Loucy (cell line): ENCODE data around the gene DAP.

Experiments used
- H2AFZ ChIP-seq: fragments of 200-600 bp; sonication (generic); 2 replicates; pipeline ENCODE4 v1.6.0; 2016; ENCODE audit warnings: antibody characterized with exemption, mild to moderate bottlenecking, low read length, moderate library complexity
- H3F3A ChIP-seq: fragments of 200-600 bp; 2 replicates; pipeline ENCODE4 v1.6.0; 2016; ENCODE audit warnings: antibody characterized with exemption, low read depth, mild to moderate bottlenecking
- H3K27me3 ChIP-seq: fragments of 200-600 bp; sonication (generic); 2 replicates; pipeline ENCODE4 v1.6.1; 2014; ENCODE audit warnings: low read length, mild to moderate bottlenecking; ENCODE audit not compliant: insufficient read depth, poor library complexity, severe bottlenecking
- H3K36me3 ChIP-seq: fragments of 200-600 bp; sonication (generic); 2 replicates; pipeline ENCODE4 v1.6.1; 2016; ENCODE audit warnings: low read length; ENCODE audit not compliant: insufficient read depth
- H3K4me1 ChIP-seq: fragments of 200-600 bp; sonication (generic); 2 replicates; pipeline ENCODE4 v1.5.1; 2014; ENCODE audit warnings: low read length, mild to moderate bottlenecking; ENCODE audit not compliant: insufficient read depth, poor library complexity, severe bottlenecking
- H3K4me2 ChIP-seq: fragments of 200-600 bp; sonication (generic); 2 replicates; pipeline ENCODE4 v1.6.0; 2014; ENCODE audit warnings: antibody characterized with exemption, low read length, low read depth, mild to moderate bottlenecking; ENCODE audit not compliant: poor library complexity, severe bottlenecking
- H3K4me3 ChIP-seq: fragments of 200-600 bp; sonication (generic); 2 replicates; pipeline ENCODE4 v1.5.1; 2014; ENCODE audit warnings: low read length, mild to moderate bottlenecking, mixed read lengths; ENCODE audit not compliant: poor library complexity, severe bottlenecking
- H3K79me2 ChIP-seq: fragments of 200-600 bp; sonication (generic); 2 replicates; pipeline ENCODE4 v1.6.1; 2014; ENCODE audit warnings: low read length; ENCODE audit not compliant: insufficient read depth
- H3K9ac ChIP-seq: fragments of 200-600 bp; sonication (generic); 2 replicates; pipeline ENCODE4 v1.6.0; 2014; ENCODE audit warnings: mild to moderate bottlenecking, low read depth, low read length, moderate library complexity; ENCODE audit not compliant: poor library complexity, severe bottlenecking
- H3K9me2 ChIP-seq: fragments of 200-600 bp; sonication (generic); replicated peaks from 2 replicates; pipeline ENCODE4 v1.6.1; 2016; ENCODE audit warnings: low read depth, low read length, mixed read lengths
- H3K9me3 ChIP-seq: fragments of 200-600 bp; sonication (generic); 2 replicates; pipeline ENCODE4 v1.6.1; 2014; ENCODE audit warnings: mild to moderate bottlenecking, antibody characterized with exemption, low read length, low read depth; ENCODE audit not compliant: insufficient read depth
- H4K20me1 ChIP-seq: fragments of 200-600 bp; sonication (generic); 2 replicates; pipeline ENCODE4 v1.6.0; 2014; ENCODE audit warnings: antibody characterized with exemption, low read length, mild to moderate bottlenecking; ENCODE audit not compliant: insufficient read depth, poor library complexity, severe bottlenecking
- EZH2phosphoT487 ChIP-seq: fragments of 200-600 bp; IDR thresholded peaks from 2 replicates; pipeline ENCODE4 v1.6.1; 2018; ENCODE audit warnings: antibody characterized with exemption, mild to moderate bottlenecking, moderate library complexity, borderline replicate concordance
- TF ChIP-seq, protein P1 (sequence below): fragments of 200-600 bp; sonication (generic); conservative IDR thresholded peaks from 2 replicates; pipeline ENCODE4 v1.5.1; 2014; ENCODE audit warnings: mild to moderate bottlenecking, antibody characterized with exemption, low read length

Gene DAP

DNA sequence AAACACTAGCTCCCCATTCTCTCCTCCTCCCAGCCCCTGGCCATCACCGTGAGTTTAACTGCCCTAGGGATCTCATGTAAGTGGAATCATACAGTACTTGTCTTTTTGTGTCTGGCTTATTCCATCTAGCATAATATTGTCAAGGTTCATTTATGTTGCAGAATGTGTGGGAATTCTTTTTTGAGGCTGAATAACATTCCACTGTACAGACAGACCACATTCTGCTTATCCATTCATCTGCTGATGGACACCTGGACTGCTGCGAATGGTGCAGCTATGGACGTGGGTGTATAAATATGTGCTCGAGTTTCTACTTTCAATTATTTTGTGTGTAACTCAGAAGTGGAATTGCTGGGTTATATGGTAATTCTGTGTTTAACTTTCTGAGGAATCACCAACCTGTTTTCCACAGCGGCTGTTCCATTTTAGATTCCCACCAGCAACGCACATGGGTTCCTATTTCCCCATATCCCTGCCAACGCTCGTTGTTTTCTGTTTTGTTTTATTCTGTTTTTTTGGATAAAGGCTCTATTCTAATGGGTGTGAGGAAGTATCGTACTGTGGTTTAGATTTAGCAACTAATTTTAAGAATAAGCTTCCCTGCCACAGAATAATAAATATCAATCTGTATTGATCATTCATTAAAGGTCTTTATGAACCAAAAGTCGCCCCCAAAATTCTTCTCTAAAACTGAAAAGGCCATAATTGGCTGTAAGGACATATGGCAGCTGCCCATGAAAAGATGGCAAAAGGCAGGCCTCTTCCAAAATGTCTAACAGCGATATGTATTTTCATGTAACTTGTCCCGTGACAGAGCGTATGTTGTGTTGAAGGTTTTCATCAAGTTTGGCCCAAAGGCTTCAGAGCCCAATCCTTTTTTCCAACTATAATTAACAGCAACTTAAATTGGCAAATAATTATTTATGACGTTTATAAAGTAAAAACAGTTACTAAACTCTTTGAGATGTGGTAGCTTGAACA is 70.3 kb downstream of the DAP start:
- TF ChIP-seq, protein P1, sequence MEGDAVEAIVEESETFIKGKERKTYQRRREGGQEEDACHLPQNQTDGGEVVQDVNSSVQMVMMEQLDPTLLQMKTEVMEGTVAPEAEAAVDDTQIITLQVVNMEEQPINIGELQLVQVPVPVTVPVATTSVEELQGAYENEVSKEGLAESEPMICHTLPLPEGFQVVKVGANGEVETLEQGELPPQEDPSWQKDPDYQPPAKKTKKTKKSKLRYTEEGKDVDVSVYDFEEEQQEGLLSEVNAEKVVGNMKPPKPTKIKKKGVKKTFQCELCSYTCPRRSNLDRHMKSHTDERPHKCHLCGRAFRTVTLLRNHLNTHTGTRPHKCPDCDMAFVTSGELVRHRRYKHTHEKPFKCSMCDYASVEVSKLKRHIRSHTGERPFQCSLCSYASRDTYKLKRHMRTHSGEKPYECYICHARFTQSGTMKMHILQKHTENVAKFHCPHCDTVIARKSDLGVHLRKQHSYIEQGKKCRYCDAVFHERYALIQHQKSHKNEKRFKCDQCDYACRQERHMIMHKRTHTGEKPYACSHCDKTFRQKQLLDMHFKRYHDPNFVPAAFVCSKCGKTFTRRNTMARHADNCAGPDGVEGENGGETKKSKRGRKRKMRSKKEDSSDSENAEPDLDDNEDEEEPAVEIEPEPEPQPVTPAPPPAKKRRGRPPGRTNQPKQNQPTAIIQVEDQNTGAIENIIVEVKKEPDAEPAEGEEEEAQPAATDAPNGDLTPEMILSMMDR, result no peak
- no peak for TF ChIP-seq EZH2phosphoT487
- Histone ChIP-seq H3K9me3 (no peaks in the 10 kb centered on the region), H3K27me3 (no peaks in the 10 kb centered on the region), H3K9me2 (no peaks in the 10 kb centered on the region), H3K4me3 (no peak overlapping the region), H3K36me3 (peaks cover 3% of the 10 kb centered on the region; the same call in 1 of the 2 replicates), H3K4me2 (no peak overlapping the region), H3K9ac (no peak overlapping the region), H3F3A (no peaks in the 10 kb centered on the region), H2AFZ (no peak overlapping the region), H4K20me1 (no peaks in the 10 kb centered on the region), H3K4me1 (peaks cover 1% of the 10 kb centered on the region), H3K79me2 (no peaks in the 10 kb centered on the region)

DNA sequence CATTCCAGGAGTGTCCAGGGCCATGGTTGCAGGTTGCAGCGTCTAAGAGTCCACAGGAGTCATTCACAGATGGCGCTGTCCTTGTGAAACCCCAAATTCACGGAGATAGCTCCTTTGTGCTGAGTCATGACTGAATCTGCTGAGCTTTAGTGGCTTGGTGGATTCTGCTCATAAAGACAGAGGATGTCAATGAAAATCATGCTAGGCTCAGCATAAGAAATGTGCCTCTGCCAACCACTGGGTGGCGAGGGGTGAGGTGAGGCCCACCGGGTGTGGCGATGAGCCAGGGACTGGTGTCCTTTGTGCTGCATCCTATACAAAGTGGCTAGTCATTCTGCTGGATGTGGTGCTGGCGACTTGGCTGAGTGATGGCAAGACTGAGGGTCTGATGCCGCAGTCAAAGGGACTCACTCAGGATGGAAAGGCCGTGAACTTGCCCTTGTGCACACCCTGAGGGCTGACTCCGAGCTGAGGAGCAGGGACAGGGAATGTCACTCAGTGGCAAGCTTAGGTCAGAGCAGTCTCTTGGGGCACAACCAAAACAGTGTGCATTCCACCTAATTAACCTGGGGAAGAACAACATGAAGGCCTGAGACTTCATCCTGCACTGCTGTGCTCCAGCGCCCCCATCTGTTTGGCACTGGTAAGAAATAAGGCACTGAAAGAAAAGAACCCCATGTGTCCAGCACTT is 71.5 kb downstream of the DAP start:
- H3K4me3 ChIP-seq, result no peak overlapping the region
- no peaks in the 10 kb centered on the region for H3F3A ChIP-seq
- H3K9ac ChIP-seq, result no peak overlapping the region
- no peaks in the 10 kb centered on the region for H4K20me1 ChIP-seq
- no peaks in the 10 kb centered on the region for H3K4me1 ChIP-seq
- peaks cover 3% of the 10 kb centered on the region; the same call in 1 of the 2 replicates for H3K36me3 ChIP-seq
- no peaks in the 10 kb centered on the region for H3K9me3 ChIP-seq
- TF ChIP-seq, protein P1, result peak; percentile 72
- TF ChIP-seq EZH2phosphoT487, result no peak
- no peak overlapping the region for H2AFZ ChIP-seq
- H3K4me2 ChIP-seq, result no peak overlapping the region
- H3K9me2 ChIP-seq, result no peaks in the 10 kb centered on the region
- H3K27me3 ChIP-seq, result no peaks in the 10 kb centered on the region
- no peaks in the 10 kb centered on the region for H3K79me2 ChIP-seq

DNA sequence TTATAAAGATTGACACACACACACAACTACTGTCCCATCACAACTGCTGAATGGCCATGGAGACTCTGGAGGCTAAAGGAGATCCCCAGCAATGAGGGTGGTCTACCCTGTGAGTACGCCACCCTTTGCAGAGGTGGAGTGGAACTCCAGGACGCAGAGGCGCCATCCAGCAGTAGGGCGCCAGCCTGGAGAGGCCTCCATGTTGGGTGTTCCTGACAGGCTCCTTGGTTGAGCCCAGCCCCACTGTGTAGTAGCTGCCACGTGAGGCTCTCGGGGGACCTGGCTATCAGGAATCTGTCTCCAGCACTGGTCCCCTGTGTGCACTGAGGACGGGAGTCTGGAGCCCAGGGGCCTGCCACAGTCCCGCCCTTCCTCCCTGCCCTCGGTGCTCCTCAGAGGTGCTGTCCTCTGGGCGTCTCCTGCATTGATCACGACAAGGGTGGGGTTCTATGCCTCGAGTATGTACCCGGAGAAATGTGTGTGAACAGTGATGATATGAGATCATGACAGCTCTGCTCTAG is 72.3 kb downstream of the DAP start:
- no peak overlapping the region for H2AFZ ChIP-seq

More for the DNA sequence above, 72.3 kb downstream of the DAP start:
- Histone ChIP-seq H3K9me2 (no peaks in the 10 kb centered on the region), H3K27me3 (no peaks in the 10 kb centered on the region), H3K9ac (no peak overlapping the region), H3K4me2 (no peak overlapping the region), H3K79me2 (no peaks in the 10 kb centered on the region), H4K20me1 (no peaks in the 10 kb centered on the region), H3F3A (no peaks in the 10 kb centered on the region), H3K36me3 (peaks cover 3% of the 10 kb centered on the region; the same call in 1 of the 2 replicates), H3K9me3 (no peaks in the 10 kb centered on the region), H3K4me1 (no peaks in the 10 kb centered on the region), H3K4me3 (no peak overlapping the region)
- TF ChIP-seq, protein P1, result no peak
- no peak for TF ChIP-seq EZH2phosphoT487
